Tibial nerve (tissue), 4 donors: Measurements from ENCODE around the gene AKAP12. TPM values are rescaled to one million over a fixed set of nuclear protein-coding genes. Genes with fewer than 3 reads are reported as not detected.

Source experiments
- DNase-seq, 2 donors: peaks; one replicate each; pipeline ENCODE4 v3.0.0-alpha.2; 2019; ENCODE audit warnings: low spot score in 2 of 2
- H3K27ac ChIP-seq, 4 donors: fragments of 200-600 bp; sonication (generic) in 3 of 4; one replicate each; pipeline ENCODE4 v1.5.1; 2017 to 2019; ENCODE audit warnings: mild to moderate bottlenecking in 1 of 4
- H3K27me3 ChIP-seq, 2 donors: fragments of 200-600 bp; sonication (generic) in 1 of 2; one replicate each; pipeline versions ENCODE4 v1.5.1 to v1.6.0; 2017 to 2019
- H3K36me3 ChIP-seq, 3 donors: fragments of 200-600 bp; sonication (generic); one replicate each; pipeline ENCODE4 v1.5.1; 2018 to 2019
- H3K4me1 ChIP-seq, 4 donors: fragments of 200-600 bp; sonication (generic) in 3 of 4; one replicate each; pipeline ENCODE4 v1.5.1; 2017 to 2019
- H3K4me3 ChIP-seq, 4 donors: fragments of 200-600 bp; sonication (generic) in 3 of 4; one replicate each; pipeline ENCODE4 v1.5.1; 2017 to 2019; ENCODE audit warnings: mild to moderate bottlenecking in 1 of 4, moderate library complexity in 1 of 4
- H3K9me3 ChIP-seq, 4 donors: fragments of 200-600 bp; sonication (generic) in 3 of 4; one replicate each; pipeline ENCODE4 v1.5.1; 2017 to 2019
- EP300 ChIP-seq, 2 donors: sonication (generic); formaldehyde crosslinking; IDR thresholded peaks; one replicate each; pipeline ENCODE4 v1.6.1; 2017; ENCODE audit warnings: antibody characterized with exemption in 2 of 2, mild to moderate bottlenecking in 1 of 2
- POLR2A ChIP-seq, 2 donors: fragments of 450-650 bp; IDR thresholded peaks; one replicate each; pipeline ENCODE4 v1.6.1; 2017; ENCODE audit warnings: antibody characterized with exemption in 2 of 2, mild to moderate bottlenecking in 2 of 2, moderate library complexity in 2 of 2
- WGBS, 2 donors: methylation state at CpG; one replicate each; pipeline ENCODE4 v1.1.5; 2018; 5-methylcytosine and 5-hydroxymethylcytosine counted together
- total RNA-seq, 4 donors: library from RNA; depleted of rRNA; stranded (reverse); fragments of >200 nt; gene quantifications; one replicate each; pipeline ENCODE4 v1.1.0, GENCODE V29; 2016
- TF ChIP-seq, protein P1 (sequence below), 5 experiments: fragments of 200-600 bp in 3 of 5; fragments of 450-650 bp in 2 of 5; sonication (generic) in 3 of 5; IDR thresholded peaks; one replicate each; pipeline ENCODE4 v1.5.1; 2016 to 2019; ENCODE audit warnings: antibody characterized with exemption in 5 of 5, mild to moderate bottlenecking in 3 of 5, moderate library complexity in 2 of 5

The AKAP12 gene
- total RNA-seq, 4 donors from 2014 or later, result 214 to 268 (median 232) TPM

DNA sequence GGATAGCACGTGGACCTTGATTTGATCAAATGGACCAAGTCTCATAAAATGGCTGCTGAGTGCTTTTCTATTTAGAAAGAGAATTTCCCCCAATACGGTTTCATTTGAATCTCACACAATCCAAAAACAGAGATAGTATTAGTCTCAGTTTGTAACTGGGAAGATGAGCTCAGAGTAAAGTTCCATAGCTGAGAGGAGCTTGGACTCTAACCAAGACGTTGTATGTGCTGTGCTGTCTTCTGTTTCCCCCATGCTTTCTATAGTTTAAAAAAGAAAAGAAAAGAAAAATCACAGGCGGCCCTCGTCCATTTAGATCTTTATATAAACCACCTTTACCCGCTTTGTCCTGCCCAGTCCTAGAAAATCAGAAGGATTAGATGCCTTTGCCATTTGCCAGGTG is 58.1 kb downstream of the AKAP12 start:
- TF ChIP-seq EP300 (IDR thresholded peaks at IDR 0.05) (no peak), POLR2A (IDR thresholded peaks at IDR 0.05) (no peak)
- TF ChIP-seq, protein P1, sequence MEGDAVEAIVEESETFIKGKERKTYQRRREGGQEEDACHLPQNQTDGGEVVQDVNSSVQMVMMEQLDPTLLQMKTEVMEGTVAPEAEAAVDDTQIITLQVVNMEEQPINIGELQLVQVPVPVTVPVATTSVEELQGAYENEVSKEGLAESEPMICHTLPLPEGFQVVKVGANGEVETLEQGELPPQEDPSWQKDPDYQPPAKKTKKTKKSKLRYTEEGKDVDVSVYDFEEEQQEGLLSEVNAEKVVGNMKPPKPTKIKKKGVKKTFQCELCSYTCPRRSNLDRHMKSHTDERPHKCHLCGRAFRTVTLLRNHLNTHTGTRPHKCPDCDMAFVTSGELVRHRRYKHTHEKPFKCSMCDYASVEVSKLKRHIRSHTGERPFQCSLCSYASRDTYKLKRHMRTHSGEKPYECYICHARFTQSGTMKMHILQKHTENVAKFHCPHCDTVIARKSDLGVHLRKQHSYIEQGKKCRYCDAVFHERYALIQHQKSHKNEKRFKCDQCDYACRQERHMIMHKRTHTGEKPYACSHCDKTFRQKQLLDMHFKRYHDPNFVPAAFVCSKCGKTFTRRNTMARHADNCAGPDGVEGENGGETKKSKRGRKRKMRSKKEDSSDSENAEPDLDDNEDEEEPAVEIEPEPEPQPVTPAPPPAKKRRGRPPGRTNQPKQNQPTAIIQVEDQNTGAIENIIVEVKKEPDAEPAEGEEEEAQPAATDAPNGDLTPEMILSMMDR (IDR thresholded peaks at IDR 0.05), result no peak
- no peak overlapping the region for H3K27ac ChIP-seq
- 84 to 86% methylated on average over 6 of the region's 6 CpGs for WGBS, 2 donors
- no peak for DNase-seq
- no peaks in the 10 kb centered on the region for H3K27me3 ChIP-seq
- H3K9me3 ChIP-seq, result no peaks in the 10 kb centered on the region
- H3K4me1 ChIP-seq, result peaks cover 0 to 43% (median 13%) of the 10 kb centered on the region in 4 donors
- peaks cover 0 to 1% (median 0%) of the 10 kb centered on the region in 3 donors for H3K36me3 ChIP-seq
- no peak overlapping the region for H3K4me3 ChIP-seq

- Histone ChIP-seq H3K27me3 (no peaks in the 10 kb centered on the region), H3K9me3 (no peaks in the 10 kb centered on the region), H3K36me3 (peaks cover 0 to 8% (median 0%) of the 10 kb centered on the region in 3 donors), H3K4me3 (no peak overlapping the region), H3K4me1 (peaks cover 0 to 32% (median 9%) of the 10 kb centered on the region in 4 donors), H3K27ac (peak overlapping the region in 1 of 4 donors; percentile 17)
- WGBS, 2 donors, result 86 to 88% methylated on average over 4 of the region's 4 CpGs
- TF ChIP-seq POLR2A (IDR thresholded peaks at IDR 0.05) (no peak), EP300 (IDR thresholded peaks at IDR 0.05) (no peak)
- TF ChIP-seq, protein P1 (IDR thresholded peaks at IDR 0.05), result no peak
- no peak for DNase-seq
Measured at GRCh38 chr6:151299011-151299410, 59.2 kb downstream of the AKAP12 start.

GRCh38 chr6:151300267-151300991 is 60.7 kb downstream of the AKAP12 start:
- no peak for DNase-seq
- peak overlapping the region in 2 of 4 donors; percentile 11 to 27 for H3K27ac ChIP-seq
- TF ChIP-seq EP300 (IDR thresholded peaks at IDR 0.05) (no peak), POLR2A (IDR thresholded peaks at IDR 0.05) (no peak)

GRCh38 chr6:151301547-151301946 is 61.8 kb downstream of the AKAP12 start:
- Histone ChIP-seq H3K27ac (no peak overlapping the region), H3K9me3 (no peaks in the 10 kb centered on the region), H3K4me3 (no peak overlapping the region), H3K4me1 (peaks cover 0 to 24% (median 6%) of the 10 kb centered on the region in 4 donors), H3K27me3 (no peaks in the 10 kb centered on the region), H3K36me3 (peaks cover 0 to 16% (median 0%) of the 10 kb centered on the region in 3 donors)
- DNase-seq, result no peak
- WGBS, 2 donors, result 74 to 87% methylated on average over 8 of the region's 8 CpGs
- TF ChIP-seq EP300 (IDR thresholded peaks at IDR 0.05), result no peak
- TF ChIP-seq POLR2A (IDR thresholded peaks at IDR 0.05), result no peak
- TF ChIP-seq, protein P1 (IDR thresholded peaks at IDR 0.05), result no peak

More at GRCh38 chr6:151300267-151300991, 60.7 kb downstream of the AKAP12 start:
- Histone ChIP-seq H3K27me3 (no peaks in the 10 kb centered on the region), H3K4me1 (peaks cover 0 to 24% (median 6%) of the 10 kb centered on the region in 4 donors), H3K4me3 (no peak overlapping the region), H3K9me3 (no peaks in the 10 kb centered on the region), H3K36me3 (peaks cover 0 to 8% (median 0%) of the 10 kb centered on the region in 3 donors)
- WGBS, 2 donors, result 57 to 70% methylated on average over 8 of the region's 8 CpGs

- H3K4me3 ChIP-seq, result no peak overlapping the region
- WGBS, 2 donors, result 95 to 100% methylated on average over 3 of the region's 3 CpGs
- TF ChIP-seq EP300 (IDR thresholded peaks at IDR 0.05) (no peak), POLR2A (IDR thresholded peaks at IDR 0.05) (no peak)
- TF ChIP-seq, protein P1 (IDR thresholded peaks at IDR 0.05), result no peak
- no peaks in the 10 kb centered on the region for H3K9me3 ChIP-seq
- DNase-seq, result no peak
- no peaks in the 10 kb centered on the region for H3K27me3 ChIP-seq
- H3K36me3 ChIP-seq, result peaks cover 0 to 32% (median 0%) of the 10 kb centered on the region in 3 donors
- no peak overlapping the region for H3K27ac ChIP-seq
- H3K4me1 ChIP-seq, result peaks cover 0 to 24% (median 6%) of the 10 kb centered on the region in 4 donors
Measured at GRCh38 chr6:151303231-151303630, 63.5 kb downstream of the AKAP12 start.
